GM21786 (cell line): Measurements from ENCODE around the gene UGT1A10.

Experiments
- ATAC-seq: cut with Tn5 transposase; IDR thresholded peaks from one replicate; pipeline ENCODE4 v1.9.1; 2021; ENCODE audit not compliant: unreplicated experiment

UGT1A10 gene

DNA sequence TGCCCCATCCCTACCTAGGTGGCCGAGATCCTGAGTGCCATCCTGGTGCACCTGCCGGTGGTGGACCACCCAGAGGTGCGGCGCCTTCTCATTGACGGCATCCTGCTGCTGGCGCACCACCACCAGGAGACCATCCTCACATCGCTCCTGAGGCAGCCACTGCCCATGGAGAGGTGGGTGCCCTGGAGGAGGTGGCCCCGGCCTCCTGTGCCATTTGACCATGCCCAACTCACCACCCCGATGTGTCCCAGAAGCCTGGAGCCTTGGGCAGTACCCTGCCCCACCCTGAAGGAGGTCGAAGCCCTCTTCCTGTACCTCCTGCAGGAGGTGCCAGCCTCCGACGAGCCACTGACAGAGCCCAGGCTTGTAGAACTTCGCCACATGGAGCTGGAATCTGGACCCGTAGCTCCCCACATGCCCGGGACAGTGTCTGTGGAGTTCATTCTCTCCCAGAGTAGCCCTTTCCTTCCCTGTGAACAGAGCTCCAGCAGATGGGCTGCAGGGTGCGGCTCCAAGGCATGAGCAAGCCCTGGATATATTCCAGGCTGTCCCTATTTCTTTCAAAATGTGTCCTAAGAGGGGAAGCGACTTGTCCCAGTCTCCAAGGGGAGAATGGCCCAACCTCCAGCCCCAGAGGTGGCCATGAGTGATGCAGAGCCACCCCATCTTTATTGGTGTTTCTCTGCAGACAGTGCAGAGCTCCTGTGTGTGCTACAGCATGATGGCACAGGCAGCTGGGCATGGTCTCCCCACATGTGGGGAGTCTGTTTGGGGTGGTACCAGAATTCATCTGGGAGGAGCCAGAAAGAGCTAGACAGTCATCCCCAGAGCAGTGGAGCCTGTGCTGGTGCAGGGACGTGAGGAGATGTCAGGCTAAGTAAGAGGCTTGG is 183.9 kb downstream of the UGT1A10 start:
- no peak for ATAC-seq

GRCh38 chr2:233820774-233821105 is 184.5 kb downstream of the UGT1A10 start:
- no peak for ATAC-seq

DNA sequence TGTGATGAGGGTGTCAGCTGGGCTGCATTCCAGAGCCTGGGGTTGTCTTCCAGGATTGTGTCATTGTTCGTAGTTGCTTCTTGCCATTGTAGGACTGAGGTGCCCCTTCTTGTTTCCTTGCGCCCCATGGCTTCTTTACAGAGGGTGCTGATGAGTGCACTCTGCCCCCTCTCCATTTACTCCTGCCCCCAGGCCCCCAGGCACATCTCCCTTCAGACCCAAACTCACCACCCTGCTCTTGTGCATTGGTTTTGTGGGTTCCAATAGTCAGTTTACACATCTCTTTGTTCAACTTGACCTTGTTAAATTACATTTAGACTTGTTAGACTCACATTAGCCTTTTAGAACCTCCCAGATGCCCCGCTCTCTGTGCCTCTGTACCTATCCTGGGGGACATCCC is 184.9 kb downstream of the UGT1A10 start:
- no peak for ATAC-seq

- ATAC-seq, result no peak
These were observed 185.5 kb downstream of the UGT1A10 start for GRCh38 chr2:233821709-233822100.

GRCh38 chr2:233822101-233822771 is 186.0 kb downstream of the UGT1A10 start:
- no peak for ATAC-seq
